ENCODE data around the gene EN2.

DNA sequence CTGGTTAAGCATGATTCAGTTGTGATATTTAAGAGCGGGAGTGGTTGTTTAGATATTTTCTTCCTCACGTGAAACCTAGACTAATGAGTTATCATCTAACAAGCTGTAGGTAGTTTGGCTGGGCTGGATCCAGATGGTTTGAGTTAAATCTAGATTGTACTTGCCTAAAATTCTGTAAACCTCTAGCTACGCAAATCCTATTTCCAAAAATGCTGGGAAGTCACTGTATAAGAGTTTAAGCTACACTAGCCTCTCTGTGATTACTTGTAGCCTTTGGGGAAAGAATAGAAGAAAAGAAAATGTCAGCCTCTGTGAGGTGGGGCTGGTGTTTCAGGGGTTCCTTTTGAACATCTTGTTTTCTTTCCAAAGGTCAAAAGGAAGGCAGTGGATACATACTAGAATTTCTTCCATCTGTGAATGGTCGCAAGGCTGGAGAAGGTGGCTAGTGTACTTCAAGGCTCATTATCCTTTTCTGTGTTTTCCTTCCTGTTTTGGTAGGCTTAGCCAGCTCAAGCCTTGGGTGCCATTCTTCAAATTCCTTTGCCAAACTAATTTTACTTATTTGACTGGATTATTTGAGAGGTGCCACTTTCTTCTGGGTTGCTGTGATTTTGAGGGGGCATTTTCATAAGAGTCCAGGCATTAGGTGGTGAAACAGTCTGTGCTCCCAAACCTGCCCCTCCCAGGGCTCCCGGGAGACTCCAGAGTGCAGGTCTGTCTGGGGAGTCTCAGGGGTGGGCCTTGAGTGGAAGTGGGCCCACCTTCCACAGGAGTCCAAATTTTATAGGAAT, 5.2 kb upstream of the EN2 start:
- TF ChIP-seq CTCF (IDR thresholded peaks at IDR 0.05), result no peak
- TF ChIP-seq EZH2 (IDR thresholded peaks at IDR 0.05; ENCODE audit: borderline replicate concordance, insufficient read depth, low read depth, low read length, poor library complexity, severe bottlenecking), result no peak
